HCT116 (cell line): ENCODE data around the gene CETN2. TPM values are rescaled to one million over a fixed set of nuclear protein-coding genes. Genes with fewer than 3 reads are reported as not detected.

Source experiments
- ATAC-seq: fragments of 200-7000 bp; cut with Tn5 transposase; 2 replicates; pipeline ENCODE4 v1.9.1; 2020; ENCODE audit warnings: mild to moderate bottlenecking, moderate library complexity
- BruUV-seq: library from RNA; stranded (reverse); fragments of 400-500 nt; replicated peaks from 2 replicates; lab custom pipeline; 2021; lab: Mats Ljungman, UMichigan
- CTCF ChIA-PET: fragments of 300-600 bp; sonication (Branson Sonifier 250); formaldehyde crosslinking; loops from one replicate; lab custom pipeline; 2021; ENCODE audit warnings: antibody characterized with exemption; lab: Charles Lee
- POLR2A ChIA-PET: fragments of 300-600, 350-600 bp; sonication (Branson Sonifier 250); formaldehyde crosslinking; loops from one replicate; lab custom pipeline; 2021; ENCODE audit warnings: antibody characterized with exemption; lab: Charles Lee
- RAD21 ChIA-PET, 2 experiments: fragments of 300-600 bp; sonication (Branson Sonifier 250); formaldehyde crosslinking; loops; one replicate each; lab custom pipeline; 2023; ENCODE audit warnings: low total read pairs in 2 of 2; ENCODE audit not compliant: uncharacterized antibody in 2 of 2, unreplicated experiment in 2 of 2, low non-redundant PET in 1 of 2; lab: Charles Lee
- DNase-seq: peaks from one replicate; pipeline ENCODE4 v3.0.0-alpha.2; 2010; ENCODE audit warnings: low read depth, low spot score
- H2AFZ ChIP-seq: fragments of 200-600 bp; shearing (Covaris generic), sonication (generic); 2 replicates; pipeline ENCODE4 v1.6.1; 2017; ENCODE audit warnings: low read depth, mixed run types, mixed read lengths, antibody characterized with exemption, low read length; ENCODE audit not compliant: poor library complexity, severe bottlenecking
- H3K27ac ChIP-seq: 2 replicates; pipeline ENCODE4 v1.5.1; 2012; ENCODE audit warnings: low read depth, low read length
- H3K27me3 ChIP-seq: fragments of 200-600 bp; sonication (generic); 2 replicates; pipeline ENCODE4 v1.6.1; 2016; ENCODE audit warnings: mixed run types, low read length, mixed read lengths; ENCODE audit not compliant: insufficient read depth
- H3K36me3 ChIP-seq, 2 experiments: fragments of 200-500 bp in 1 of 2; fragments of 200-600 bp in 1 of 2; sonication (Bioruptor generic) in 1 of 2; sonication (generic) in 1 of 2; 2 replicates each; pipeline versions ENCODE4 v1.5.1 to v1.6.1; 2014 to 2016; ENCODE audit warnings: low read length in 2 of 2, inconsistent platforms in 1 of 2, mixed read lengths in 1 of 2, mixed run types in 1 of 2; ENCODE audit not compliant: insufficient read depth in 2 of 2, control insufficient read depth in 1 of 2
- H3K4me1 ChIP-seq, 2 experiments: fragments of 200-600 bp in 1 of 2; sonication (generic) in 1 of 2; 2 replicates each; pipeline versions ENCODE4 v1.5.1 to v1.6.1; 2012 to 2017; ENCODE audit warnings: low read length in 2 of 2, inconsistent platforms in 1 of 2, mild to moderate bottlenecking in 1 of 2, mixed read lengths in 1 of 2, mixed run types in 1 of 2, moderate library complexity in 1 of 2; ENCODE audit not compliant: insufficient read depth in 2 of 2, control insufficient read depth in 1 of 2
- H3K4me2 ChIP-seq: fragments of 200-600 bp; sonication (generic); 2 replicates; pipeline ENCODE4 v1.6.1; 2017; ENCODE audit warnings: mixed run types, low read length, mixed read lengths
- H3K4me3 ChIP-seq, 2 experiments: fragments of 200-600 bp in 1 of 2; sonication (generic) in 1 of 2; replicated peaks in 1 of 2; 2 replicates each; pipeline ENCODE4 v1.5.1; 2011 to 2016; ENCODE audit warnings: low read length in 2 of 2, control low read depth in 1 of 2, low read depth in 1 of 2, mild to moderate bottlenecking in 1 of 2, mixed read lengths in 1 of 2, mixed run types in 1 of 2
- H3K79me2 ChIP-seq: fragments of 200-600 bp; sonication (generic); 2 replicates; pipeline ENCODE4 v1.6.1; 2017; ENCODE audit warnings: mild to moderate bottlenecking, mixed run types, low read length, moderate library complexity, mixed read lengths; ENCODE audit not compliant: insufficient read depth
- H3K9ac ChIP-seq: fragments of 200-600 bp; sonication (generic); 2 replicates; pipeline ENCODE4 v1.6.1; 2016; ENCODE audit warnings: low read length, mixed read lengths
- H3K9me2 ChIP-seq: fragments of 200-600 bp; sonication (generic), shearing (Covaris generic); 2 replicates; pipeline ENCODE4 v1.6.1; 2017; ENCODE audit warnings: mixed run types, mild to moderate bottlenecking, moderate library complexity; ENCODE audit not compliant: insufficient read depth
- H3K9me3 ChIP-seq, 2 experiments: fragments of 200-500 bp in 1 of 2; fragments of 200-600 bp in 1 of 2; sonication (Bioruptor generic) in 1 of 2; sonication (generic) in 1 of 2; 2 replicates each; pipeline ENCODE4 v1.6.1; 2014 to 2017; ENCODE audit warnings: low read length in 2 of 2, mixed read lengths in 2 of 2, inconsistent platforms in 1 of 2, low read depth in 1 of 2, mild to moderate bottlenecking in 1 of 2, mixed run types in 1 of 2, moderate library complexity in 1 of 2; ENCODE audit not compliant: control insufficient read depth in 1 of 2, insufficient read depth in 1 of 2
- H4K20me1 ChIP-seq: fragments of 200-600 bp; sonication (generic), shearing (Covaris generic); 2 replicates; pipeline ENCODE4 v1.6.1; 2017; ENCODE audit warnings: mixed run types, mild to moderate bottlenecking, moderate library complexity; ENCODE audit not compliant: insufficient read depth
- CBX3 ChIP-seq: IDR thresholded peaks from 2 replicates; pipeline ENCODE4 v1.6.1; 2012; ENCODE audit warnings: low read depth
- CEBPB ChIP-seq: IDR thresholded peaks from 2 replicates; pipeline ENCODE4 v1.6.1; 2012; ENCODE audit warnings: low read depth
- ELF1 ChIP-seq: IDR thresholded peaks from 2 replicates; pipeline ENCODE4 v1.6.1; 2012; ENCODE audit warnings: low read depth, borderline replicate concordance
- EZH2 ChIP-seq: fragments of 200-600 bp; sonication (generic); IDR thresholded peaks from 2 replicates; pipeline ENCODE4 v1.6.1; 2017; ENCODE audit warnings: antibody characterized with exemption, mixed run types
- FOSL1 ChIP-seq: IDR thresholded peaks from 2 replicates; pipeline ENCODE4 v1.6.1; 2012; ENCODE audit warnings: low read depth
- JUND ChIP-seq: IDR thresholded peaks from 2 replicates; pipeline ENCODE4 v1.6.1; 2012
- POLR2A ChIP-seq: IDR thresholded peaks from 2 replicates; pipeline ENCODE4 v1.7.0; 2011; ENCODE audit warnings: borderline replicate concordance; ENCODE audit not compliant: insufficient read depth, insufficient read length; ENCODE audit errors: extremely low read depth
- POLR2AphosphoS5 ChIP-seq: IDR thresholded peaks from 2 replicates; pipeline ENCODE4 v1.6.1; 2011; ENCODE audit warnings: mild to moderate bottlenecking, low read depth, low read length, moderate library complexity
- SIN3A ChIP-seq: IDR thresholded peaks from 2 replicates; pipeline ENCODE4 v1.6.1; 2012; ENCODE audit warnings: low read depth
- SP1 ChIP-seq: IDR thresholded peaks from 2 replicates; pipeline ENCODE4 v1.6.1; 2012; ENCODE audit warnings: low read depth
- SRF ChIP-seq: IDR thresholded peaks from 2 replicates; pipeline ENCODE4 v1.6.1; 2012; ENCODE audit warnings: low read depth
- TCF7L2 ChIP-seq: IDR thresholded peaks from 2 replicates; pipeline ENCODE4 v1.7.0; 2011; ENCODE audit warnings: borderline replicate concordance, inconsistent platforms; ENCODE audit not compliant: insufficient read depth, insufficient read length; ENCODE audit errors: extremely low read depth
- YY1 ChIP-seq: IDR thresholded peaks from 2 replicates; pipeline ENCODE4 v1.6.1; 2011; ENCODE audit warnings: low read length, low read depth, moderate library complexity, mild to moderate bottlenecking; ENCODE audit not compliant: insufficient replicate concordance; ENCODE audit errors: extremely low read depth
- ZNF274 ChIP-seq: fragments of 200-500 bp; sonication (Bioruptor generic); IDR thresholded peaks from 2 replicates; pipeline ENCODE4 v1.6.1; 2014; ENCODE audit warnings: mild to moderate bottlenecking, low read depth, low read length, inconsistent platforms
- intact Hi-C: fragments of 100-400 bp; cut with micrococcal nuclease; formaldehyde crosslinking; loops from 2 replicates; pipeline ENCODE4 v1.10.0; 2022
- total RNA-seq: library from RNA; stranded (reverse); gene quantifications from one replicate; pipeline ENCODE4 v1.2.1, GENCODE V29; 2021; ENCODE audit not compliant: unreplicated experiment
- TF ChIP-seq, protein P1 (sequence below): IDR thresholded peaks from 2 replicates; pipeline ENCODE4 v1.6.1; 2012; ENCODE audit warnings: low read depth
- TF ChIP-seq, protein P2 (sequence below): IDR thresholded peaks from 2 replicates; pipeline ENCODE4 v1.6.1; 2012

CETN2 gene
- total RNA-seq, 1 experiment from 2014 or later: 20.9 TPM

DNA sequence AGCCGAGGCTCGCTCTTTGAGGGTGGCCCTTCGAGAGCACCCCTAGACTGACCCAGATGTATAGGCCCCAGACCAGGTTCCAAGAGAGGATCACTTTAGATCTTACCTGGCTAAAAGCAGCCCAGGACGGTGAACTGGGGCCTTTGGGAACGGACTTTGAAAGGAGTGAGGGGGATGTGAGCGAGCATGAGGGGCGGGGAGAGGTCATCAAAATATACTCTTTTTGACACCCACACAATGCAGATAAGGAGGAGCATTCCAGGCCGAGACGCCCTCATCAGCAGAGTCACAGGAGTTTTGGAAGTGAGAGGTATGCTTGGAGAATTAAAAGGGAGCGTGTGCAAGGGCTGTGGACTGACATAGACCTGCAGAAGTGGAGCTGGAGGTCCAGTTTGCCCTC lies 834 bp upstream of the CETN2 start:
- H2AFZ ChIP-seq: no peak overlapping the region
- ChIA-PET RAD21 (interaction anchor here in 1 of 2 experiments (0.8 kb wide), 1 partner anchor 10 kb away, joined by 3 read pairs; no protein-coding TSS in a partner anchor), POLR2A (interaction anchor here (1.5 kb wide), 1 partner anchor 10 kb away, joined by 4 read pairs; no protein-coding TSS in a partner anchor), CTCF (interaction anchor here (1.0 to 1.3 kb wide), 2 partner anchors 10 to 95 kb away, joined by 3 to 10 read pairs; no protein-coding TSS in a partner anchor)
- H3K4me3 ChIP-seq: peak overlapping the region; percentile 75 to 82
- H3K79me2 ChIP-seq: peaks cover 18% of the 10 kb centered on the region
- no peaks in the 10 kb centered on the region for H3K9me2 ChIP-seq
- DNase-seq (no peak), ATAC-seq (0 out of 2 replicates have a peak, but pooled peaks have one; percentile 1)
- intact Hi-C loops: no loop called here
- peak overlapping the region; percentile 79 for H3K9ac ChIP-seq
- TF ChIP-seq SIN3A: no peak
- H3K36me3 ChIP-seq: no peaks in the 10 kb centered on the region
- H3K4me2 ChIP-seq: peak overlapping the region; percentile 81
- H3K27ac ChIP-seq: peak overlapping the region; percentile 39
- H3K4me1 ChIP-seq: peaks cover 3 to 6% of the 10 kb centered on the region in 2 experiments; a peak in 1 of 4 replicates
- H3K27me3 ChIP-seq: no peaks in the 10 kb centered on the region
- H3K9me3 ChIP-seq: no peaks in the 10 kb centered on the region
- H4K20me1 ChIP-seq: no peaks in the 10 kb centered on the region
- BruUV-seq: TSS peak; percentile 71

DNA sequence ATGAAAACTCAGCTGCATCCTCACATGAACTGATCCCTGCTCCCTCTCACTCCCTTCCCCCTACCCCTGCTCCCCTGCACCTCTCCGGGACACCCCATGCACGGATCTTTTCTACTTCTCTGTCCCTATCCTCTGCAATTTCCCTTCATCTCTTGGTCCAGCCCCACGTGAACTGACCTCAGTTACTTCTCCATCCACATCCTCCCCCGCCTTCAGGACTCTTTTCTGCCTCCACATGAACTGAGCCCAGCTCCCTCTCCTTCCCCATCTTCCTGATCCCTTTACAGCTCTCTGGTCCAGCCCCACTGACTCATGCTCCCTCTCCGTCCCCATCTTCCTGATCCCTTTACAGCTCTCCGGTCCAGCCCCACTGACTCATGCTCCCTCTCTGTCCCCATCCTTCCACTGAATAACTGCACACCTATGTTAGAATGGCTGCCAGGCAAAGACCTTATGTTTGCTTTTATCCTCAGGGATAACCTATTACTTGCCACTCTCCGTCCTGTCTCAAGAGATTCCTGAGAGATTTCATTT lies 5.6 kb downstream of the CETN2 start:
- ATAC-seq (no peak), DNase-seq (no peak)
- BruUV-seq: no TSS peak
- H3K9me2 ChIP-seq: no peaks in the 10 kb centered on the region
- no peak overlapping the region for H3K4me2 ChIP-seq
- H2AFZ ChIP-seq: no peak overlapping the region
- H3K4me1 ChIP-seq: no peaks in the 10 kb centered on the region; a peak in 1 of 4 replicates
- no peak overlapping the region for H3K27ac ChIP-seq
- H3K27me3 ChIP-seq: no peaks in the 10 kb centered on the region
- H3K36me3 ChIP-seq: no peaks in the 10 kb centered on the region
- TF ChIP-seq CBX3 (no peak), EZH2 (no peak), SIN3A (no peak), POLR2AphosphoS5 (no peak), ELF1 (no peak), SP1 (no peak), FOSL1 (no peak), JUND (no peak), TCF7L2 (no peak), SRF (no peak), ZNF274 (no peak), YY1 (no peak), POLR2A (no peak), CEBPB (no peak)
- TF ChIP-seq, protein P1, sequence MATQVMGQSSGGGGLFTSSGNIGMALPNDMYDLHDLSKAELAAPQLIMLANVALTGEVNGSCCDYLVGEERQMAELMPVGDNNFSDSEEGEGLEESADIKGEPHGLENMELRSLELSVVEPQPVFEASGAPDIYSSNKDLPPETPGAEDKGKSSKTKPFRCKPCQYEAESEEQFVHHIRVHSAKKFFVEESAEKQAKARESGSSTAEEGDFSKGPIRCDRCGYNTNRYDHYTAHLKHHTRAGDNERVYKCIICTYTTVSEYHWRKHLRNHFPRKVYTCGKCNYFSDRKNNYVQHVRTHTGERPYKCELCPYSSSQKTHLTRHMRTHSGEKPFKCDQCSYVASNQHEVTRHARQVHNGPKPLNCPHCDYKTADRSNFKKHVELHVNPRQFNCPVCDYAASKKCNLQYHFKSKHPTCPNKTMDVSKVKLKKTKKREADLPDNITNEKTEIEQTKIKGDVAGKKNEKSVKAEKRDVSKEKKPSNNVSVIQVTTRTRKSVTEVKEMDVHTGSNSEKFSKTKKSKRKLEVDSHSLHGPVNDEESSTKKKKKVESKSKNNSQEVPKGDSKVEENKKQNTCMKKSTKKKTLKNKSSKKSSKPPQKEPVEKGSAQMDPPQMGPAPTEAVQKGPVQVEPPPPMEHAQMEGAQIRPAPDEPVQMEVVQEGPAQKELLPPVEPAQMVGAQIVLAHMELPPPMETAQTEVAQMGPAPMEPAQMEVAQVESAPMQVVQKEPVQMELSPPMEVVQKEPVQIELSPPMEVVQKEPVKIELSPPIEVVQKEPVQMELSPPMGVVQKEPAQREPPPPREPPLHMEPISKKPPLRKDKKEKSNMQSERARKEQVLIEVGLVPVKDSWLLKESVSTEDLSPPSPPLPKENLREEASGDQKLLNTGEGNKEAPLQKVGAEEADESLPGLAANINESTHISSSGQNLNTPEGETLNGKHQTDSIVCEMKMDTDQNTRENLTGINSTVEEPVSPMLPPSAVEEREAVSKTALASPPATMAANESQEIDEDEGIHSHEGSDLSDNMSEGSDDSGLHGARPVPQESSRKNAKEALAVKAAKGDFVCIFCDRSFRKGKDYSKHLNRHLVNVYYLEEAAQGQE: no peak
- TF ChIP-seq, protein P2, sequence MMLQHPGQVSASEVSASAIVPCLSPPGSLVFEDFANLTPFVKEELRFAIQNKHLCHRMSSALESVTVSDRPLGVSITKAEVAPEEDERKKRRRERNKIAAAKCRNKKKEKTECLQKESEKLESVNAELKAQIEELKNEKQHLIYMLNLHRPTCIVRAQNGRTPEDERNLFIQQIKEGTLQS: no peak
- no peaks in the 10 kb centered on the region for H4K20me1 ChIP-seq
- ChIA-PET POLR2A (no interaction called here), CTCF (no interaction called here), RAD21 (no interaction called here)
- H3K9ac ChIP-seq: no peak overlapping the region
- intact Hi-C loops: no loop called here
- H3K9me3 ChIP-seq: no peaks in the 10 kb centered on the region
- H3K4me3 ChIP-seq: no peak overlapping the region
- H3K79me2 ChIP-seq: no peaks in the 10 kb centered on the region
